GM12891 (cell line): ENCODE results near the gene DRC3.

Experiments
- POLR2AphosphoS5 ChIP-seq: IDR thresholded peaks from 2 replicates; pipeline ENCODE4 v1.6.1; 2011; ENCODE audit warnings: low read depth, low read length, control low read depth
- TAF1 ChIP-seq: IDR thresholded peaks from 2 replicates; pipeline ENCODE4 v1.6.1; 2011; ENCODE audit warnings: low read depth, low read length, control low read depth

GRCh38 chr17:18014006-18014405 is 41.3 kb downstream of the DRC3 start:
- TF ChIP-seq POLR2AphosphoS5, result no peak
- TF ChIP-seq TAF1, result no peak
